Measurements from ENCODE around the gene HYLS1. TPM values are rescaled to one million over a fixed set of nuclear protein-coding genes. Genes with fewer than 3 reads are reported as not detected.

HYLS1 gene
- total RNA-seq, 1 experiment from 2014 or later = 8.1 TPM

- POLR2A ChIA-PET = no interaction called here
Measured at GRCh38 chr11:125881291-125881690, 6.2 kb upstream of the HYLS1 start.

GRCh38 chr11:125883375-125883774 is 4.1 kb upstream of the HYLS1 start:
- ATAC-seq (no peak), DNase-seq (ENCODE audit: low spot score) (no peak)
- Mint-ChIP-seq H3K36me3 (peaks cover 4% of the 10 kb centered on the region; the same call in 1 of the 2 replicates), H3K27me3 (ENCODE audit: low read depth) (peaks cover 61% of the 10 kb centered on the region), H3K4me3 (no peak overlapping the region), H3K9me3 (peaks cover 3% of the 10 kb centered on the region; the same call in 1 of the 2 replicates), H3K27ac (no peak overlapping the region), H3K4me1 (no peaks in the 10 kb centered on the region)
- TF ChIP-seq NR1H2 (CRISPR knock-in tag; IDR thresholded peaks at IDR 0.05) (no peak), GABPB1 (CRISPR knock-in tag; IDR thresholded peaks at IDR 0.05) (no peak)
- ChIA-PET CTCF (no interaction called here), POLR2A (no interaction called here)

More at GRCh38 chr11:125881291-125881690, 6.2 kb upstream of the HYLS1 start:
- no peak overlapping the region for H3K4me3 Mint-ChIP-seq
- H3K9me3 Mint-ChIP-seq = peaks cover 3% of the 10 kb centered on the region; the same call in 1 of the 2 replicates
- ATAC-seq (no peak), DNase-seq (ENCODE audit: low spot score) (no peak)
- CTCF ChIA-PET = no interaction called here
- no peaks in the 10 kb centered on the region for H3K4me1 Mint-ChIP-seq
- TF ChIP-seq SOX15 (CRISPR knock-in tag; IDR thresholded peaks at IDR 0.05) (no peak), JUN (CRISPR knock-in tag; IDR thresholded peaks at IDR 0.05) (no peak), CREM (CRISPR knock-in tag; IDR thresholded peaks at IDR 0.05) (no peak), FOXK1 (CRISPR knock-in tag; IDR thresholded peaks at IDR 0.05) (no peak), ESRRA (CRISPR knock-in tag; IDR thresholded peaks at IDR 0.05; ENCODE audit: borderline replicate concordance) (no peak), NR3C1 (CRISPR knock-in tag; conservative IDR thresholded peaks at IDR 0.05; ENCODE audit: low read depth) (no peak), ZNF121 (CRISPR knock-in tag; IDR thresholded peaks at IDR 0.05) (no peak)
- TF ChIP-seq, protein P1, sequence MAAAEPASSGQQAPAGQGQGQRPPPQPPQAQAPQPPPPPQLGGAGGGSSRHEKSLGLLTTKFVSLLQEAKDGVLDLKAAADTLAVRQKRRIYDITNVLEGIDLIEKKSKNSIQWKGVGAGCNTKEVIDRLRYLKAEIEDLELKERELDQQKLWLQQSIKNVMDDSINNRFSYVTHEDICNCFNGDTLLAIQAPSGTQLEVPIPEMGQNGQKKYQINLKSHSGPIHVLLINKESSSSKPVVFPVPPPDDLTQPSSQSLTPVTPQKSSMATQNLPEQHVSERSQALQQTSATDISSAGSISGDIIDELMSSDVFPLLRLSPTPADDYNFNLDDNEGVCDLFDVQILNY (CRISPR knock-in tag; IDR thresholded peaks at IDR 0.05) = no peak
- TF ChIP-seq, protein P2, sequence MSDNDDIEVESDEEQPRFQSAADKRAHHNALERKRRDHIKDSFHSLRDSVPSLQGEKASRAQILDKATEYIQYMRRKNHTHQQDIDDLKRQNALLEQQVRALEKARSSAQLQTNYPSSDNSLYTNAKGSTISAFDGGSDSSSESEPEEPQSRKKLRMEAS (CRISPR knock-in tag; IDR thresholded peaks at IDR 0.05) = no peak
- TF ChIP-seq, protein P3, sequence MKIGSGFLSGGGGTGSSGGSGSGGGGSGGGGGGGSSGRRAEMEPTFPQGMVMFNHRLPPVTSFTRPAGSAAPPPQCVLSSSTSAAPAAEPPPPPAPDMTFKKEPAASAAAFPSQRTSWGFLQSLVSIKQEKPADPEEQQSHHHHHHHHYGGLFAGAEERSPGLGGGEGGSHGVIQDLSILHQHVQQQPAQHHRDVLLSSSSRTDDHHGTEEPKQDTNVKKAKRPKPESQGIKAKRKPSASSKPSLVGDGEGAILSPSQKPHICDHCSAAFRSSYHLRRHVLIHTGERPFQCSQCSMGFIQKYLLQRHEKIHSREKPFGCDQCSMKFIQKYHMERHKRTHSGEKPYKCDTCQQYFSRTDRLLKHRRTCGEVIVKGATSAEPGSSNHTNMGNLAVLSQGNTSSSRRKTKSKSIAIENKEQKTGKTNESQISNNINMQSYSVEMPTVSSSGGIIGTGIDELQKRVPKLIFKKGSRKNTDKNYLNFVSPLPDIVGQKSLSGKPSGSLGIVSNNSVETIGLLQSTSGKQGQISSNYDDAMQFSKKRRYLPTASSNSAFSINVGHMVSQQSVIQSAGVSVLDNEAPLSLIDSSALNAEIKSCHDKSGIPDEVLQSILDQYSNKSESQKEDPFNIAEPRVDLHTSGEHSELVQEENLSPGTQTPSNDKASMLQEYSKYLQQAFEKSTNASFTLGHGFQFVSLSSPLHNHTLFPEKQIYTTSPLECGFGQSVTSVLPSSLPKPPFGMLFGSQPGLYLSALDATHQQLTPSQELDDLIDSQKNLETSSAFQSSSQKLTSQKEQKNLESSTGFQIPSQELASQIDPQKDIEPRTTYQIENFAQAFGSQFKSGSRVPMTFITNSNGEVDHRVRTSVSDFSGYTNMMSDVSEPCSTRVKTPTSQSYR (CRISPR knock-in tag; IDR thresholded peaks at IDR 0.05) = no peak
- TF ChIP-seq, protein P4, sequence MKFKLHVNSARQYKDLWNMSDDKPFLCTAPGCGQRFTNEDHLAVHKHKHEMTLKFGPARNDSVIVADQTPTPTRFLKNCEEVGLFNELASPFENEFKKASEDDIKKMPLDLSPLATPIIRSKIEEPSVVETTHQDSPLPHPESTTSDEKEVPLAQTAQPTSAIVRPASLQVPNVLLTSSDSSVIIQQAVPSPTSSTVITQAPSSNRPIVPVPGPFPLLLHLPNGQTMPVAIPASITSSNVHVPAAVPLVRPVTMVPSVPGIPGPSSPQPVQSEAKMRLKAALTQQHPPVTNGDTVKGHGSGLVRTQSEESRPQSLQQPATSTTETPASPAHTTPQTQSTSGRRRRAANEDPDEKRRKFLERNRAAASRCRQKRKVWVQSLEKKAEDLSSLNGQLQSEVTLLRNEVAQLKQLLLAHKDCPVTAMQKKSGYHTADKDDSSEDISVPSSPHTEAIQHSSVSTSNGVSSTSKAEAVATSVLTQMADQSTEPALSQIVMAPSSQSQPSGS (CRISPR knock-in tag; IDR thresholded peaks at IDR 0.05; ENCODE audit: borderline replicate concordance, low read depth) = no peak
- peaks cover 3% of the 10 kb centered on the region; the same call in 1 of the 2 replicates for H3K36me3 Mint-ChIP-seq
- peaks cover 53% of the 10 kb centered on the region for H3K27me3 Mint-ChIP-seq (ENCODE audit: low read depth)
- no peak overlapping the region for H3K27ac Mint-ChIP-seq

DNA sequence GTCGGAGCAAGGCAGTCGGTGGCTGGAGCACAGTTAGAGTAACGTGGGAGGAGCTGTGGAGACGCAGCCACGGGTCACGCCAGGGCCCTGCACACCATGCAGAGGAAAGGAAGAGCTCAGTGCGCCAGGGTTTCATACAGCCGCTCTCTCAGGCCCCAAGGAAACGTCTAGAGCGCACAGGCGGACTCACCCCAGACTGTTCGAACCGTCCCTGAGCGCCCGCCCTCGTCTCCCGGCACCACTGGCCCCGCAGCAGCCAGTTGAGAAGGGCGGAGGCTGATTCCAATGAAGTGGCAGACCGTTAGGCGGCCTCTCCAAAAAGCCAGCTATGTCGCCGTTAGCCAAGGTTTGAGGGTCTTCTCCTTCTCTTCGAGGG is 483 bp upstream of the HYLS1 start:
- H3K4me1 Mint-ChIP-seq = peaks cover 3% of the 10 kb centered on the region; the same call in 1 of the 2 replicates
- TF ChIP-seq, protein P4 (CRISPR knock-in tag; IDR thresholded peaks at IDR 0.05; ENCODE audit: borderline replicate concordance, low read depth) = no peak
- TF ChIP-seq, protein P5, sequence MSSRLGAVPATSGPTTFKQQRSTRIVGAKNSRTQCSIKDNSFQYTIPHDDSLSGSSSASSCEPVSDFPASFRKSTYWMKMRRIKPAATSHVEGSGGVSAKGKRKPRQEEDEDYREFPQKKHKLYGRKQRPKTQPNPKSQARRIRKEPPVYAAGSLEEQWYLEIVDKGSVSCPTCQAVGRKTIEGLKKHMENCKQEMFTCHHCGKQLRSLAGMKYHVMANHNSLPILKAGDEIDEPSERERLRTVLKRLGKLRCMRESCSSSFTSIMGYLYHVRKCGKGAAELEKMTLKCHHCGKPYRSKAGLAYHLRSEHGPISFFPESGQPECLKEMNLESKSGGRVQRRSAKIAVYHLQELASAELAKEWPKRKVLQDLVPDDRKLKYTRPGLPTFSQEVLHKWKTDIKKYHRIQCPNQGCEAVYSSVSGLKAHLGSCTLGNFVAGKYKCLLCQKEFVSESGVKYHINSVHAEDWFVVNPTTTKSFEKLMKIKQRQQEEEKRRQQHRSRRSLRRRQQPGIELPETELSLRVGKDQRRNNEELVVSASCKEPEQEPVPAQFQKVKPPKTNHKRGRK (CRISPR knock-in tag; IDR thresholded peaks at IDR 0.05; ENCODE audit: borderline replicate concordance) = no peak
- TF ChIP-seq EMX1 (CRISPR knock-in tag; IDR thresholded peaks at IDR 0.05) = no peak
- no peak for TF ChIP-seq ZNF232 (CRISPR knock-in tag; IDR thresholded peaks at IDR 0.05)
- TF ChIP-seq ZNF263 (CRISPR knock-in tag; IDR thresholded peaks at IDR 0.05; ENCODE audit: low read depth) = 0 out of 2 replicates have a peak, but pooled peaks have one; percentile 6
- H3K27me3 Mint-ChIP-seq (ENCODE audit: low read depth) = peaks cover 32% of the 10 kb centered on the region
- ChIA-PET CTCF (interaction anchor here (0.5 to 2.1 kb wide), 11 partner anchors 11 to 630 kb away, joined by 3 to 24 read pairs (median 4); partner anchors contain the start of genes EI24, FAM118B, PUS3 and RPUSD4), POLR2A (interaction anchor here (0.6 to 1.7 kb wide), 3 partner anchors 16 to 175 kb away, joined by 3 to 16 read pairs (median 3); partner anchors contain the start of gene PUS3)
- H3K36me3 Mint-ChIP-seq = peaks cover 4% of the 10 kb centered on the region; the same call in 1 of the 2 replicates
- peak; percentile 61 for DNase-seq (ENCODE audit: low spot score)
- H3K27ac Mint-ChIP-seq = no peak overlapping the region; the same call in 1 of the 2 replicates
- H3K9me3 Mint-ChIP-seq = peaks cover 3% of the 10 kb centered on the region; the same call in 1 of the 2 replicates
- peak overlapping the region; percentile 76 for H3K4me3 Mint-ChIP-seq
- peak; percentile 55 for ATAC-seq
